H1 (cell line): ENCODE data around the gene GPR162. TPM values are rescaled to one million over a fixed set of nuclear protein-coding genes. Genes with fewer than 3 reads are reported as not detected.

Experiments
- CTCF ChIA-PET: fragments of 300-600 bp; sonication (Branson Sonifier 250); formaldehyde crosslinking; loops from one replicate; lab custom pipeline; 2021; ENCODE audit not compliant: partially characterized antibody; lab: Charles Lee
- POLR2A ChIA-PET: fragments of 300-600 bp; sonication (Branson Sonifier 250); formaldehyde crosslinking; loops from one replicate; lab custom pipeline; 2021; ENCODE audit warnings: inconsistent platforms; ENCODE audit not compliant: partially characterized antibody; lab: Charles Lee
- DNase-seq, 2 experiments: peaks; one replicate each; pipeline versions ENCODE4 v3.0.0 to v3.0.0-alpha.2; 2010 to 2022; ENCODE audit warnings: low spot score in 2 of 2, low read depth in 1 of 2, mixed read lengths in 1 of 2
- FAIRE-seq: peaks from 2 replicates; lab custom pipeline; 2011; peaks lifted over from hg19 to GRCh38; lab: Jason Lieb, UNC
- H2AFZ ChIP-seq: 2 replicates; pipeline ENCODE4 v1.8.1; 2012; ENCODE audit warnings: low read length, inconsistent platforms
- H2AK5ac ChIP-seq: 2 replicates; pipeline ENCODE4 v1.6.1; 2013; ENCODE audit warnings: low read depth, low read length
- H2BK120ac ChIP-seq: replicated peaks from 2 replicates; pipeline ENCODE3; 2013; ENCODE audit warnings: low read depth, low read length, inconsistent platforms
- H2BK12ac ChIP-seq: 2 replicates; pipeline ENCODE4 v1.6.1; 2013; ENCODE audit warnings: low read depth, low read length
- H2BK15ac ChIP-seq: 2 replicates; pipeline ENCODE4 v1.6.1; 2013; ENCODE audit warnings: low read length
- H2BK20ac ChIP-seq: 2 replicates; pipeline ENCODE4 v1.6.1; 2013; ENCODE audit warnings: low read length
- H2BK5ac ChIP-seq: 2 replicates; pipeline ENCODE4 v1.6.1; 2013; ENCODE audit warnings: low read depth, low read length
- H3K14ac ChIP-seq: 2 replicates; pipeline ENCODE4 v1.6.1; 2013; ENCODE audit warnings: inconsistent platforms; ENCODE audit not compliant: insufficient read length
- H3K18ac ChIP-seq: 2 replicates; pipeline ENCODE4 v1.6.1; 2013; ENCODE audit warnings: low read length; ENCODE audit errors: extremely low read depth
- H3K23ac ChIP-seq: 2 replicates; pipeline ENCODE4 v1.6.1; 2013; ENCODE audit warnings: inconsistent platforms; ENCODE audit not compliant: insufficient read length
- H3K23me2 ChIP-seq: 2 replicates; pipeline ENCODE4 v1.6.1; 2013; ENCODE audit warnings: low read depth, low read length
- H3K27ac ChIP-seq: 2 replicates; pipeline ENCODE4 v1.6.1; 2011; ENCODE audit warnings: low read depth, low read length, inconsistent platforms
- H3K27me3 ChIP-seq, 4 experiments: replicated peaks in 1 of 4; 1 replicate in 1 of 4; 2 replicates in 3 of 4; pipeline versions ENCODE4 v1.6.1 to v1.8.1; 2011 to 2013; ENCODE audit warnings: low read length in 3 of 4, mild to moderate bottlenecking in 3 of 4, inconsistent platforms in 2 of 4, mixed read lengths in 2 of 4, moderate library complexity in 1 of 4; ENCODE audit not compliant: control insufficient read depth in 3 of 4, insufficient read depth in 3 of 4; ENCODE audit errors: extremely low read depth in 1 of 4
- H3K36me3 ChIP-seq, 4 experiments: 2 replicates each; pipeline versions ENCODE4 v1.6.1 to v1.8.1; 2011 to 2013; ENCODE audit warnings: mild to moderate bottlenecking in 4 of 4, low read length in 3 of 4, moderate library complexity in 2 of 4, control low read depth in 1 of 4, inconsistent platforms in 1 of 4; ENCODE audit not compliant: insufficient read depth in 4 of 4, control insufficient read depth in 2 of 4
- H3K4ac ChIP-seq: replicated peaks from 2 replicates; pipeline ENCODE3; 2013; ENCODE audit warnings: low read length, low read depth, mixed read lengths, inconsistent platforms; ENCODE audit not compliant: insufficient read length
- H3K4me1 ChIP-seq, 4 experiments: replicated peaks in 1 of 4; 1 replicate in 1 of 4; 2 replicates in 3 of 4; pipeline versions ENCODE4 v1.6.1 to v1.8.1; 2011 to 2013; ENCODE audit warnings: low read length in 3 of 4, inconsistent platforms in 2 of 4, mixed read lengths in 1 of 4; ENCODE audit not compliant: insufficient read depth in 4 of 4, control insufficient read depth in 3 of 4
- H3K4me2 ChIP-seq, 2 experiments: 2 replicates each; pipeline versions ENCODE4 v1.6.1 to v1.8.1; 2011 to 2013; ENCODE audit warnings: low read depth in 2 of 2, low read length in 2 of 2, control low read depth in 1 of 2, inconsistent platforms in 1 of 2, mild to moderate bottlenecking in 1 of 2; ENCODE audit not compliant: insufficient read depth in 1 of 2
- H3K4me3 ChIP-seq, 4 experiments: fragments of 200-600, 300-600 bp in 1 of 4; sonication (generic), shearing (Covaris generic), sonication (Bioruptor Twin) in 1 of 4; 2 replicates each; pipeline versions ENCODE4 v1.5.1 to v1.8.1; 2011 to 2016; ENCODE audit warnings: low read length in 4 of 4, low read depth in 3 of 4, control low read depth in 2 of 4, inconsistent platforms in 2 of 4, mild to moderate bottlenecking in 2 of 4, mixed read lengths in 1 of 4, moderate library complexity in 1 of 4; ENCODE audit not compliant: insufficient read depth in 2 of 4; ENCODE audit errors: extremely low read depth in 1 of 4
- H3K56ac ChIP-seq: replicated peaks from 2 replicates; pipeline ENCODE3; 2013; ENCODE audit warnings: low read depth, mild to moderate bottlenecking, mixed read lengths, low read length, inconsistent platforms; ENCODE audit not compliant: insufficient read length
- H3K79me1 ChIP-seq: 2 replicates; pipeline ENCODE4 v1.6.1; 2013; ENCODE audit warnings: low read depth, low read length, control low read depth
- H3K79me2 ChIP-seq, 2 experiments: 2 replicates each; pipeline versions ENCODE4 v1.6.1 to v1.8.1; 2012 to 2013; ENCODE audit warnings: low read length in 2 of 2, mild to moderate bottlenecking in 2 of 2, inconsistent platforms in 1 of 2; ENCODE audit not compliant: insufficient read depth in 2 of 2, control insufficient read depth in 1 of 2
- H3K9ac ChIP-seq, 4 experiments: replicated peaks in 1 of 4; 1 replicate in 1 of 4; 2 replicates in 3 of 4; pipeline versions ENCODE4 v1.6.1 to v1.8.1; 2011 to 2013; ENCODE audit warnings: low read depth in 3 of 4, low read length in 3 of 4, control low read depth in 2 of 4, mild to moderate bottlenecking in 2 of 4, moderate library complexity in 2 of 4, inconsistent platforms in 1 of 4; ENCODE audit errors: extremely low read depth in 1 of 4
- H3K9me3 ChIP-seq, 2 experiments: 2 replicates each; pipeline versions ENCODE4 v1.6.1 to v1.8.1; 2012 to 2013; ENCODE audit warnings: mild to moderate bottlenecking in 2 of 2, moderate library complexity in 2 of 2, control low read depth in 1 of 2, inconsistent platforms in 1 of 2, low read depth in 1 of 2, low read length in 1 of 2, mixed read lengths in 1 of 2; ENCODE audit not compliant: insufficient read depth in 2 of 2
- H4K20me1 ChIP-seq, 2 experiments: replicated peaks in 1 of 2; 2 replicates each; pipeline versions ENCODE3 to v1.8.1; 2011 to 2013; ENCODE audit warnings: inconsistent platforms in 2 of 2, low read length in 2 of 2, mild to moderate bottlenecking in 1 of 2; ENCODE audit not compliant: insufficient read depth in 2 of 2, control insufficient read depth in 1 of 2
- H4K5ac ChIP-seq: 2 replicates; pipeline ENCODE4 v1.6.1; 2013; ENCODE audit warnings: low read length, low read depth, mixed read lengths, inconsistent platforms; ENCODE audit not compliant: insufficient read length
- H4K8ac ChIP-seq: 2 replicates; pipeline ENCODE4 v1.8.0; 2013; ENCODE audit warnings: mild to moderate bottlenecking, moderate library complexity, low read length, inconsistent platforms; ENCODE audit not compliant: insufficient read depth; ENCODE audit errors: extremely low read depth
- H4K91ac ChIP-seq: replicated peaks from 2 replicates; pipeline ENCODE3; 2013; ENCODE audit warnings: low read length, mixed read lengths, inconsistent platforms; ENCODE audit not compliant: insufficient read length
- BCL11A ChIP-seq, 2 experiments: IDR thresholded peaks; one replicate each; pipeline ENCODE4 v1.6.1; 2011; ENCODE audit warnings: low read depth in 2 of 2, low read length in 2 of 2, mild to moderate bottlenecking in 2 of 2
- JUN ChIP-seq: IDR thresholded peaks from 2 replicates; pipeline ENCODE4 v1.6.1; 2011; ENCODE audit warnings: low read depth, mild to moderate bottlenecking, improper control_type of control experiment, low read length
- POU5F1 ChIP-seq: IDR thresholded peaks from 2 replicates; pipeline ENCODE4 v1.6.1; 2011; ENCODE audit warnings: low read depth, mild to moderate bottlenecking, low read length, moderate library complexity
- SAP30 ChIP-seq: fragments of 300-600 bp; sonication (generic); IDR thresholded peaks from 2 replicates; pipeline ENCODE4 v1.7.1; 2012; ENCODE audit warnings: low read length, moderate library complexity, mild to moderate bottlenecking, inconsistent platforms; ENCODE audit not compliant: insufficient read depth, insufficient replicate concordance
- SIX5 ChIP-seq: IDR thresholded peaks from 2 replicates; pipeline ENCODE4 v1.6.1; 2011; ENCODE audit warnings: mild to moderate bottlenecking, low read depth, low read length
- SP4 ChIP-seq: IDR thresholded peaks from 2 replicates; pipeline ENCODE4 v1.6.1; 2012; ENCODE audit warnings: low read length, inconsistent platforms
- TEAD4 ChIP-seq: IDR thresholded peaks from 2 replicates; pipeline ENCODE4 v1.6.1; 2012; ENCODE audit warnings: low read depth, low read length, inconsistent platforms, mixed read lengths
- WGBS, 2 experiments: shearing (Covaris generic) in 1 of 2; methylation state at CpG; one replicate each; pipeline versions ENCODE4 v1.1.6 to v1.1.7; 2013 to 2015; ENCODE audit warnings: low lambda C conversion rate in 2 of 2, mixed read lengths in 2 of 2, inconsistent platforms in 1 of 2, low coverage in 1 of 2, missing lambda C conversion rate in 1 of 2; ENCODE audit not compliant: insufficient replicate concordance in 2 of 2, insufficient coverage in 1 of 2, insufficient read length in 1 of 2; ENCODE audit errors: extremely low coverage in 1 of 2, missing lambda C conversion rate in 1 of 2; 5-methylcytosine and 5-hydroxymethylcytosine counted together
- polyA plus RNA-seq, 7 experiments: library from polyadenylated mRNA; depleted of rRNA in 3 of 7; stranded (reverse) in 5 of 7; unstranded in 2 of 7; fragments of >200 nt in 5 of 7; fragments of 200-250 nt in 2 of 7; gene quantifications; 1 replicate in 5 of 7; 2 replicates in 1 of 7; 4 replicates in 1 of 7; pipeline versions ENCODE4 v1.2.1 to v1.2.3, GENCODE V29; 2011 to 2013; ENCODE audit warnings: missing spikeins in 2 of 7, mixed read lengths in 2 of 7
- total RNA-seq: library from RNA; stranded (reverse); fragmentation: NEBNext Ultra II Directional; extraction: Animal tissue kit (Norgen Biotek cat#: 25700); gene quantifications from 2 replicates; pipeline ENCODE4 v1.2.1, GENCODE V29; 2021
- TF ChIP-seq, protein P1 (sequence below): IDR thresholded peaks from 2 replicates; pipeline ENCODE4 v1.6.1; 2012; ENCODE audit warnings: low read length, inconsistent platforms

GPR162 gene
- total and polyA plus RNA-seq, 2 of the 8 experiments (the other 6 are each of a cell fraction or from before 2014, with no cell fraction given) = 7.3 to 8.8 TPM

GRCh38 chr12:6863586-6864321 lies 42.1 kb downstream of the GPR162 start:
- no peak overlapping the region for H4K91ac ChIP-seq
- H4K8ac ChIP-seq = no peak overlapping the region; the same call in 1 of the 2 replicates
- no peak for DNase-seq
- H3K27me3 ChIP-seq = no peaks in the 10 kb centered on the region
- H2BK12ac ChIP-seq = no peak overlapping the region
- no peak overlapping the region for H4K5ac ChIP-seq
- no peak overlapping the region for H3K4me3 ChIP-seq
- 97% methylated on average over 14 of the region's 16 CpGs; no CpG with 5 or more reads in 1 of the 2 experiments for WGBS, 2 experiments
- peaks cover 3% of the 10 kb centered on the region; the same call in 1 of the 2 replicates for H3K79me1 ChIP-seq
- no peak overlapping the region for H2BK20ac ChIP-seq
- H3K4ac ChIP-seq = no peak overlapping the region
- no peak overlapping the region for H3K27ac ChIP-seq
- peaks cover 11% of the 10 kb centered on the region for H3K23me2 ChIP-seq
- no peak overlapping the region for H2BK15ac ChIP-seq
- H2BK120ac ChIP-seq = no peak overlapping the region
- no peak overlapping the region for H3K14ac ChIP-seq
- H3K4me2 ChIP-seq = no peak overlapping the region
- H4K20me1 ChIP-seq = peaks cover 5 to 7% of the 10 kb centered on the region in 2 experiments
- H3K9ac ChIP-seq = no peak overlapping the region
- no peak overlapping the region for H3K18ac ChIP-seq
- ChIA-PET POLR2A (interaction anchor here (6.1 to 18.9 kb wide), 5 partner anchors 19 to 77 kb away, joined by 86 to 588 read pairs (median 304); partner anchors contain the start of genes ATN1, C12orf57, CDCA3 and ENO2), CTCF (interaction anchor here (1.3 to 2.1 kb wide), 3 partner anchors 15 to 111 kb away, joined by 4 to 7 read pairs (median 5); partner anchors contain the start of gene MLF2)
- H3K23ac ChIP-seq = no peak overlapping the region
- no peak for TF ChIP-seq SP4
- TF ChIP-seq, protein P1, sequence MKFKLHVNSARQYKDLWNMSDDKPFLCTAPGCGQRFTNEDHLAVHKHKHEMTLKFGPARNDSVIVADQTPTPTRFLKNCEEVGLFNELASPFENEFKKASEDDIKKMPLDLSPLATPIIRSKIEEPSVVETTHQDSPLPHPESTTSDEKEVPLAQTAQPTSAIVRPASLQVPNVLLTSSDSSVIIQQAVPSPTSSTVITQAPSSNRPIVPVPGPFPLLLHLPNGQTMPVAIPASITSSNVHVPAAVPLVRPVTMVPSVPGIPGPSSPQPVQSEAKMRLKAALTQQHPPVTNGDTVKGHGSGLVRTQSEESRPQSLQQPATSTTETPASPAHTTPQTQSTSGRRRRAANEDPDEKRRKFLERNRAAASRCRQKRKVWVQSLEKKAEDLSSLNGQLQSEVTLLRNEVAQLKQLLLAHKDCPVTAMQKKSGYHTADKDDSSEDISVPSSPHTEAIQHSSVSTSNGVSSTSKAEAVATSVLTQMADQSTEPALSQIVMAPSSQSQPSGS = no peak
- no peak for TF ChIP-seq TEAD4
- TF ChIP-seq SAP30 = no peak
- TF ChIP-seq SIX5 = no peak
- no peak for TF ChIP-seq JUN
- TF ChIP-seq BCL11A (IDR thresholded peaks at IDR 0.05; ENCODE audit: low read depth in 2 of 2, low read length in 2 of 2) = no peak
- TF ChIP-seq POU5F1 = no peak
- no peak overlapping the region for H3K56ac ChIP-seq
- H3K79me2 ChIP-seq = peaks cover 0 to 14% of the 10 kb centered on the region in 2 experiments; a peak in 2 of 4 replicates
- no peak overlapping the region for H2AK5ac ChIP-seq
- H3K4me1 ChIP-seq = peaks cover 5 to 21% (median 12%) of the 10 kb centered on the region in 4 experiments
- H3K36me3 ChIP-seq = peaks cover 23 to 54% (median 44%) of the 10 kb centered on the region in 4 experiments
- H2AFZ ChIP-seq = no peak overlapping the region
- no peak for FAIRE-seq
- H3K9me3 ChIP-seq = no peaks in the 10 kb centered on the region
- H2BK5ac ChIP-seq = no peak overlapping the region
